ENCODE measurements around the gene TRIM37.

Gene TRIM37

GRCh38 chr17:58989629-58990028, 117.1 kb downstream of the TRIM37 start:
- H3K27me3 ChIP-seq (ENCODE audit: low read depth, low read length) = no peaks in the 10 kb centered on the region
- H3K4me1 ChIP-seq (ENCODE audit: control insufficient read depth in 1 of 2, insufficient read depth in 2 of 2, low read length in 2 of 2) = no peaks in the 10 kb centered on the region
- no peak overlapping the region for H3K27ac ChIP-seq (ENCODE audit: low read length)
- no peaks in the 10 kb centered on the region for H3K36me3 ChIP-seq (ENCODE audit: control insufficient read depth in 1 of 2, insufficient read depth in 2 of 2, low read length in 2 of 2)
- no peak overlapping the region for H3K4me3 ChIP-seq (ENCODE audit: low read depth in 1 of 2, low read length in 2 of 2)
- no peaks in the 10 kb centered on the region for H3K9me3 ChIP-seq (ENCODE audit: control insufficient read depth in 1 of 2, low read length in 2 of 2)

DNA sequence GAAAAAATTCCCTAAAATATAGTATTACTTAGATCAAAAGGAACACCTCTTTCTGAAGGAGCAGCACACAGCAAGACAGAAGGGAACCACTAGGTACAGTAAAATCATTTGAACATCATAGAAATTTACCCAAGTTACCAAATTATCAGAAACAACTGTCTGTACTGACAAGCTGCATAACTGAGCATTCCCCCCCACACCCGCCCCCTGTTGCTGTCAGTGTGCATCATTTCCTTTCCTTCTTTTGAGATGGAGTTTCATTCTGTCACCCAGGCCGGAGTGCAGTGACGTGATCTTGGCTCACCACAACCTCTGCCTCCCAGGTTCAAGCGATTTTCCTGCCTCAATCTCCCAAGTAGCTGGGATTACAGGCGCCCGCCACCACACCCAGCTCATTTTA, 120.7 kb downstream of the TRIM37 start:
- Histone ChIP-seq H3K36me3 (ENCODE audit: control insufficient read depth in 1 of 2, insufficient read depth in 2 of 2, low read length in 2 of 2) (no peaks in the 10 kb centered on the region), H3K9me3 (ENCODE audit: control insufficient read depth in 1 of 2, low read length in 2 of 2) (no peaks in the 10 kb centered on the region), H3K4me3 (ENCODE audit: low read depth in 1 of 2, low read length in 2 of 2) (no peak overlapping the region), H3K4me1 (ENCODE audit: control insufficient read depth in 1 of 2, insufficient read depth in 2 of 2, low read length in 2 of 2) (no peaks in the 10 kb centered on the region), H3K27me3 (ENCODE audit: low read depth, low read length) (no peaks in the 10 kb centered on the region), H3K27ac (ENCODE audit: low read length) (no peak overlapping the region)

DNA sequence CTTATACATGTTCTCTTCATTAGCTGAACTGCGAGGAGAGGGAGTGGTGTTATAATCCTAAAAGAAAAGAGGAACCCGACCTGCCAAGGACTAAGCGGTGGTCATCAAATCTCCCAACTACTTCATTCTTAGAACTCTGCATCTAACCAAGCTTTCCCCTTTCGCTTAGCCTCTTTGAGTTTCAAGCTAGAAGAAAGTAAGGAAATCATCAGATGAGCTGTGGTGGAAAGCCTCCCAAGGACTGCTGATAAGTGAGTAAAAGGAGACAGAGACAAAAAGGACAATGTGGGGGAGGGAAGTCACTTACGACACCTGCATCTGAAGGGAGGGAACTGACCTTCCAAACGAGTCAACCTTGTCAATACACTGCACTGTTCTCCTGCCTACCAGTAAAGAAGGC, 121.3 kb downstream of the TRIM37 start:
- no peaks in the 10 kb centered on the region for H3K4me1 ChIP-seq (ENCODE audit: control insufficient read depth in 1 of 2, insufficient read depth in 2 of 2, low read length in 2 of 2)
- H3K4me3 ChIP-seq (ENCODE audit: low read depth in 1 of 2, low read length in 2 of 2) = no peak overlapping the region
- H3K36me3 ChIP-seq (ENCODE audit: control insufficient read depth in 1 of 2, insufficient read depth in 2 of 2, low read length in 2 of 2) = no peaks in the 10 kb centered on the region
- H3K27me3 ChIP-seq (ENCODE audit: low read depth, low read length) = no peaks in the 10 kb centered on the region
- H3K27ac ChIP-seq (ENCODE audit: low read length) = no peak overlapping the region
- H3K9me3 ChIP-seq (ENCODE audit: control insufficient read depth in 1 of 2, low read length in 2 of 2) = no peaks in the 10 kb centered on the region

DNA sequence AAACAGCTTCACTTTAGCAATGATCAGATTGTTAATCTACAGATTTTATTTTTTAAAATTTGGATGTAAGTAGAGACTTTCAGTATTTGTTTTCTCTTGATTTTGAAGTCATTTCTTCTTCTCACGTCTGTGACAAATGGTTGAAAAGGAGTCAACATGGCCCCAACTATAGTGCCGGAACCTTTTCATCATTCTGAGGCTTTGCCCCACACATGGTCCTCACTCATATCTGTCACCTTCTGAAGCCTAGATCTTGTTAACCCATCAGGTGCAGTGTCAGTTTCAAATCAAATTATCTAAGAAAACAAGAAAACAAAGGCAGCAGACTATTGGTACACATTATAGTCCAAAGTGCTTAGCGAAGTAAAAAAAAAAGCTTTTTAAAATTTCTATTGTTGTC, 124.1 kb downstream of the TRIM37 start:
- Histone ChIP-seq H3K36me3 (ENCODE audit: control insufficient read depth in 1 of 2, insufficient read depth in 2 of 2, low read length in 2 of 2) (no peaks in the 10 kb centered on the region), H3K4me3 (ENCODE audit: low read depth in 1 of 2, low read length in 2 of 2) (no peak overlapping the region), H3K27ac (ENCODE audit: low read length) (no peak overlapping the region), H3K4me1 (ENCODE audit: control insufficient read depth in 1 of 2, insufficient read depth in 2 of 2, low read length in 2 of 2) (no peaks in the 10 kb centered on the region), H3K27me3 (ENCODE audit: low read depth, low read length) (no peaks in the 10 kb centered on the region), H3K9me3 (ENCODE audit: control insufficient read depth in 1 of 2, low read length in 2 of 2) (no peaks in the 10 kb centered on the region)

GRCh38 chr17:58980706-58981481, 125.8 kb downstream of the TRIM37 start:
- Histone ChIP-seq H3K27me3 (ENCODE audit: low read depth, low read length) (no peaks in the 10 kb centered on the region), H3K27ac (ENCODE audit: low read length) (no peak overlapping the region), H3K36me3 (ENCODE audit: control insufficient read depth in 1 of 2, insufficient read depth in 2 of 2, low read length in 2 of 2) (no peaks in the 10 kb centered on the region), H3K4me3 (ENCODE audit: low read depth in 1 of 2, low read length in 2 of 2) (no peak overlapping the region), H3K4me1 (ENCODE audit: control insufficient read depth in 1 of 2, insufficient read depth in 2 of 2, low read length in 2 of 2) (no peaks in the 10 kb centered on the region), H3K9me3 (ENCODE audit: control insufficient read depth in 1 of 2, low read length in 2 of 2) (no peaks in the 10 kb centered on the region)

- Histone ChIP-seq H3K9me3 (ENCODE audit: control insufficient read depth in 1 of 2, low read length in 2 of 2) (no peaks in the 10 kb centered on the region), H3K36me3 (ENCODE audit: control insufficient read depth in 1 of 2, insufficient read depth in 2 of 2, low read length in 2 of 2) (no peaks in the 10 kb centered on the region), H3K4me1 (ENCODE audit: control insufficient read depth in 1 of 2, insufficient read depth in 2 of 2, low read length in 2 of 2) (no peaks in the 10 kb centered on the region), H3K4me3 (ENCODE audit: low read depth in 1 of 2, low read length in 2 of 2) (no peak overlapping the region), H3K27ac (ENCODE audit: low read length) (no peak overlapping the region), H3K27me3 (ENCODE audit: low read depth, low read length) (no peaks in the 10 kb centered on the region)
These were observed 130.1 kb downstream of the TRIM37 start for GRCh38 chr17:58976541-58976940.

DNA sequence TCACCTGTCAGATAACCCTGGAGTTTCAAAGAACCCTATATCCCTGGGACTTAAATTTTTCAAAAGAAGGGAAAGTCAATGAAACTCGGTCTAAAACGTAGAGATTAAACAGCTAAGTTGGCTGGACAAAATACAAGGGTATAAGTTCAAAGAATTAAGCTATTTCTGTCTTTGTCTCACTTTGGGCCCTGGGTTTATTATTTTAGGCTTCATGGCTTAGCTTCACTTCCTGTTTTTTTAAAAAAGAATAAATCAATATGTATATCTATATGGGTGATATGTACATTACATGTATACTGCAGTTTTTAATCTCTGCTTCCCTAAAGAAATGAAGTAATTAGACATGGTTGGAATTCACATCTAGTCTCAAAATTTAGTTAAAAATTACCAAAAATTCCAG, 132.3 kb downstream of the TRIM37 start:
- Histone ChIP-seq H3K9me3 (ENCODE audit: control insufficient read depth in 1 of 2, low read length in 2 of 2) (no peaks in the 10 kb centered on the region), H3K4me1 (ENCODE audit: control insufficient read depth in 1 of 2, insufficient read depth in 2 of 2, low read length in 2 of 2) (no peaks in the 10 kb centered on the region), H3K36me3 (ENCODE audit: control insufficient read depth in 1 of 2, insufficient read depth in 2 of 2, low read length in 2 of 2) (no peaks in the 10 kb centered on the region), H3K27ac (ENCODE audit: low read length) (no peak overlapping the region), H3K4me3 (ENCODE audit: low read depth in 1 of 2, low read length in 2 of 2) (no peak overlapping the region), H3K27me3 (ENCODE audit: low read depth, low read length) (no peaks in the 10 kb centered on the region)

DNA sequence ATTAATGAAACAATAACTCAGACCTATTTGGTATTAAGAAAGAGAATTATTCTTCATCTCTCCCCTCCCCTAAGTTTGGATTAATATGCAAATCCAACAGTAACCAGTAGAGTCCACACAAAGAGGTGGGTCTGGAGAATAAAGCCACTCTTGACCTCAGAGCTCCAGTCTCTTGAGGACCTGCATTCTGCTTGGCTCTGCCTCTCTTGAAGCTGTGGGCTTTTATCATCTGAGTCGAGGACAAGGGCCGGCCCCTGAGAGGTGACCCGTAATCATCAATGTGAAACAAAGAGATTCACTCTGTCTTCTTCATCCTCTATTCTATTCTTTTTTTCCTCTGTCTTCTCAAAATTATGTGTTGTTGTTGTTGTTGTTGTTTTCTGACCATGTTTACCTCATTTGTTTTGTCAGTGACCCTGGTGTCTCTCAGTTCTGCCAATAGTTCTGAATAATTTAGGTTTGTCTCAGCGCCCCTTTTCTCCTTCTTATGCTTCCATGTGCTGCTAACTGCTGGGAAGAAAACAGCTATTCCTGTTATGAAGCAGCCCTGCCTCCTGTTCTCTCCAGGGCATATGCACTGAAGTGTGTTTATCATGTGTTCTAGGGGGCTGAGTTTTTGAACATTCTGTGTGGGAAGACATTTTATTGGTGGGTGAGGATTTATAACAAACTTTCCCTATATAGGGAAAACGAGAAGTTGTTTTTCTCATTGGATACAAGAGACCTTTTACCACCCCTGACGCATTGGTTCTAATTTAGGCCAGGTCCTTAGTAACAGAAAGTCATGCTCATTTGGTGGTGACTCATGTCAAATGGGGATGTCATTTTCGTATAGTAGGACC, 135.8 kb downstream of the TRIM37 start:
- no peak overlapping the region for H3K4me3 ChIP-seq (ENCODE audit: low read depth in 1 of 2, low read length in 2 of 2)
- H3K9me3 ChIP-seq (ENCODE audit: control insufficient read depth in 1 of 2, low read length in 2 of 2) = no peaks in the 10 kb centered on the region
- H3K4me1 ChIP-seq (ENCODE audit: control insufficient read depth in 1 of 2, insufficient read depth in 2 of 2, low read length in 2 of 2) = no peaks in the 10 kb centered on the region
- no peaks in the 10 kb centered on the region for H3K36me3 ChIP-seq (ENCODE audit: control insufficient read depth in 1 of 2, insufficient read depth in 2 of 2, low read length in 2 of 2)
- no peak overlapping the region for H3K27ac ChIP-seq (ENCODE audit: low read length)
- H3K27me3 ChIP-seq (ENCODE audit: low read depth, low read length) = no peaks in the 10 kb centered on the region

GRCh38 chr17:58969612-58970011, 137.1 kb downstream of the TRIM37 start:
- H3K27me3 ChIP-seq (ENCODE audit: low read depth, low read length) = no peaks in the 10 kb centered on the region
- no peaks in the 10 kb centered on the region for H3K36me3 ChIP-seq (ENCODE audit: control insufficient read depth in 1 of 2, insufficient read depth in 2 of 2, low read length in 2 of 2)
- no peaks in the 10 kb centered on the region for H3K9me3 ChIP-seq (ENCODE audit: control insufficient read depth in 1 of 2, low read length in 2 of 2)
- no peak overlapping the region for H3K27ac ChIP-seq (ENCODE audit: low read length)
- H3K4me1 ChIP-seq (ENCODE audit: control insufficient read depth in 1 of 2, insufficient read depth in 2 of 2, low read length in 2 of 2) = no peaks in the 10 kb centered on the region
- no peak overlapping the region for H3K4me3 ChIP-seq (ENCODE audit: low read depth in 1 of 2, low read length in 2 of 2)

DNA sequence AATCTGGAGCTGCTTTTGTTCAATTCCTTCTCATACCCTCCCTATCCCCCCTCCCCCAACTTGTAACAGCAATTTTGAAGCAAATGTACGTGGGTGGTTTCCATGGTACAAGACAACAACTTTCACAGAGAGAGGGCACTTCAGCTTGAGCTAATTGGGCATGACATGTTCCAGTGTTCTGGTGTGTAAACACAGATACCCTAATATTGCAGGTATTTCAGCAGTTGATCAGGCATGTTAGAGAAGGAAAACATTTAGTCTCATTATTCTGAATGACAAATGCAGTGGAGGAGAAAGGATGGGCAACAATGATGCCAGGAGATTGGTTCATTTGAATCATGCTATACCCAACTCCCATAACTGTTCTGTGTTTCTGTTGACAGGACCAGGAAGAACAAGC, 137.5 kb downstream of the TRIM37 start:
- Histone ChIP-seq H3K27ac (ENCODE audit: low read length) (no peak overlapping the region), H3K4me3 (ENCODE audit: low read depth in 1 of 2, low read length in 2 of 2) (no peak overlapping the region), H3K36me3 (ENCODE audit: control insufficient read depth in 1 of 2, insufficient read depth in 2 of 2, low read length in 2 of 2) (no peaks in the 10 kb centered on the region), H3K27me3 (ENCODE audit: low read depth, low read length) (no peaks in the 10 kb centered on the region), H3K4me1 (ENCODE audit: control insufficient read depth in 1 of 2, insufficient read depth in 2 of 2, low read length in 2 of 2) (no peaks in the 10 kb centered on the region), H3K9me3 (ENCODE audit: control insufficient read depth in 1 of 2, low read length in 2 of 2) (no peaks in the 10 kb centered on the region)

DNA sequence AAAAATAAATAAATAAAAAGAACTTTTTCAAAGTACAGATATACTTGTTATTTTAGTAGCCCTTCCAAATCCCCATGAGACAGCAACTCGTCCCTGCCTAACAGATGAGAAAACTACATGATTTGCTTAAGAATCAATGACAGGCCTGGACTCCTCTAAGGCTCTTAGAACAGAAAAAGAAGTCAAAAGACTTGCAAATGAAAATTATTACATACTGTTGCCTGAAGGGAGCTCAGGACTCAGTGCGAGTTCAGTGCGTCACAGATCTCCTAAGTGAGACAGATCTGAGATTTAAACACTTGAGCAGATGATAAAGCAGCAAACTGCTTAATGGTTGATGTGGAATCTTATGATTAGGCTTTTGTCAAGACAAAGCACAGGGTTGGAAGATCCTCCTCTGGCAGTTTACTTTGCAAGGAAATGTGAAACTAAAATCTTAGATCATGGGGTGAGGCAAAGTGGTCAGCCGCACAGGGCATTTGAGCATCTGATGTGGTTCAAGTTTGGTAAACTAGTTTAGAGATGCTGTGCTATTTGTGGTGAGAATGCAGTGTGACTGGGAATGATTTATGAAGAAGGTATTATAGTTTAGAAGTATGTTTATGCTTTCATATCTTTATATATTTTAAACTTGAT, 138.1 kb downstream of the TRIM37 start:
- Histone ChIP-seq H3K4me1 (ENCODE audit: control insufficient read depth in 1 of 2, insufficient read depth in 2 of 2, low read length in 2 of 2) (no peaks in the 10 kb centered on the region), H3K9me3 (ENCODE audit: control insufficient read depth in 1 of 2, low read length in 2 of 2) (no peaks in the 10 kb centered on the region), H3K4me3 (ENCODE audit: low read depth in 1 of 2, low read length in 2 of 2) (no peak overlapping the region), H3K27ac (ENCODE audit: low read length) (no peak overlapping the region), H3K36me3 (ENCODE audit: control insufficient read depth in 1 of 2, insufficient read depth in 2 of 2, low read length in 2 of 2) (no peaks in the 10 kb centered on the region), H3K27me3 (ENCODE audit: low read depth, low read length) (no peaks in the 10 kb centered on the region)
